ENCODE results near the gene SPHK1. TPM values are rescaled to one million over a fixed set of nuclear protein-coding genes. Genes with fewer than 3 reads are reported as not detected.

The SPHK1 gene
- total RNA-seq, 2 donors from 2014 or later = 12.2 to 46.5 TPM

DNA sequence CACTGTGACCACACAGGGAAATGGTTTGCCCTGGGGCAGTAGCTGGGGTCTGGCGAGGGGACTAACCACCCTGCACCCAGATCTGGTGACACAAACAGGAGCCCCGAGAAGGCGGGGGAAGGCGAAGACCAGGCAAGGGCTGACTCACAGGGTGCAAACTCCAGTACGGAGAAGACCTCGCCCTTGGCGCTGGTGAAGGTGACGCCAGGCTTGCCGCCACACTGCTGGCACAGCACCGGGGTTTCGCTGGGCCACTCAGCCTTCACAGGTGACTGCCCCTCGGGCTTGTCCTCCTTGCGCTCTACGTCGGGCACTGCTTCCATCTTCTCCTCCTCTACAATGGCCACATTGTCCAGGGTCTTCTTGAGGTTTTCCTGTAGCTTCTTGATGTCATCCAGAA is 11.6 kb downstream of the SPHK1 start:
- no peak for TF ChIP-seq POLR2A (IDR thresholded peaks at IDR 0.05)
- TF ChIP-seq CTCF (IDR thresholded peaks at IDR 0.05) = no peak
- H3K4me3 ChIP-seq = no peak overlapping the region
- no peak for ATAC-seq
- H3K27me3 ChIP-seq = no peaks in the 10 kb centered on the region
- H3K9me3 ChIP-seq = no peaks in the 10 kb centered on the region
- DNase-seq = no peak
- intact Hi-C loops (cut with DNase I) = no loop called here
- peaks cover 3 to 39% of the 10 kb centered on the region in 2 donors for H3K36me3 ChIP-seq (replicated peaks in 1 of 2; ENCODE audit: insufficient read depth in 1 of 2, low read depth in 2 of 2)
- H3K4me1 ChIP-seq = no peaks in the 10 kb centered on the region
- no peak overlapping the region for H3K27ac ChIP-seq
- 92% methylated on average over 14 to 15 of the region's 15 CpGs for WGBS, 2 donors

GRCh38 chr17:76397184-76397583 is 12.8 kb downstream of the SPHK1 start:
- ATAC-seq (no peak), DNase-seq (no peak)
- intact Hi-C loops (cut with DNase I) = no loop called here
- Histone ChIP-seq H3K36me3 (replicated peaks in 1 of 2; ENCODE audit: insufficient read depth in 1 of 2, low read depth in 2 of 2) (peaks cover 6 to 42% of the 10 kb centered on the region in 2 donors), H3K27ac (no peak overlapping the region), H3K9me3 (no peaks in the 10 kb centered on the region), H3K4me3 (no peak overlapping the region), H3K27me3 (no peaks in the 10 kb centered on the region), H3K4me1 (no peaks in the 10 kb centered on the region)
- TF ChIP-seq CTCF (IDR thresholded peaks at IDR 0.05) (no peak), POLR2A (IDR thresholded peaks at IDR 0.05) (no peak)
- WGBS, 2 donors = 80 to 83% methylated on average over 8 of the region's 8 CpGs

GRCh38 chr17:76397687-76398522 is 13.5 kb downstream of the SPHK1 start:
- peak; percentile 81 for ATAC-seq
- Histone ChIP-seq H3K4me1 (no peaks in the 10 kb centered on the region), H3K9me3 (no peaks in the 10 kb centered on the region), H3K36me3 (replicated peaks in 1 of 2; ENCODE audit: insufficient read depth in 1 of 2, low read depth in 2 of 2) (peaks cover 6 to 46% of the 10 kb centered on the region in 2 donors), H3K27ac (no peak overlapping the region), H3K27me3 (no peaks in the 10 kb centered on the region), H3K4me3 (no peak overlapping the region)
- intact Hi-C loops (cut with DNase I) = loop anchor here (2.0 kb wide), 1 partner anchor 95 kb away; no protein-coding TSS in a partner anchor
- DNase-seq = peak; percentile 89 to 93 (median 90)
- TF ChIP-seq CTCF (IDR thresholded peaks at IDR 0.05) (peak; percentile 89 to 98 (median 94)), POLR2A (IDR thresholded peaks at IDR 0.05) (no peak)
- WGBS, 2 donors = 37 to 44% methylated on average over 11 to 16 of the region's 16 CpGs

DNA sequence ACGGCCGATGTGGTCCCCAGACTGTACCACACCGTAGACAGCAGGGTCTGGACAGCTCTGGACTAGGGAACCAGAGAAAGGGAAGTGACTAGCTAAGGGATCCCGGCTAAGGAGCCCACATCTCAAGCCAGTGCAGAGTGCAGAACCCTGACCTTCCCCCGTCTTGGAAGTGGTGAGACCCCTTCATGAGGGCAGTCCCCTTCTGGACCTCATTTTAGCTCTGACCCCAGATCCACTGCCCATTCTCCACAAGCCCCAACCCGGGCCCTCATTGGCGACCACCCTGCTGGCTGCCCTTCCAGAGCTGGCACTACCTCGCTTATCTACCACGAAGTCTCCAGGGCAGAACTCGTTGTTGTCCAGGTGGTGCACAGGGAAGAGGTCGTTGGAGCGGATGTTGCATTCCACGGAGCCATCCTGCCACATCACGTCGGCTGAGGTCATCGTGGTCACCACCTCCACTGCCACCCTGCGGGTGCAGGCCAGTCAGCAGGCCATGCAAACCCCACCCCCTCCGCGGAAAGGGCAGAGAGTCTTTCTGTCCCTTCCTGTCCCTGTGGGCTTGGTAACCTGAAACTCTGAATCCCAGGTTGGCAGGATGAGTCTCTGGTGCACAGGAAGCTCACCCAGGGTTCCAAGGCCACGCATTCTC is 14.2 kb downstream of the SPHK1 start:
- TF ChIP-seq POLR2A (IDR thresholded peaks at IDR 0.05) (no peak), CTCF (IDR thresholded peaks at IDR 0.05) (no peak)
- ATAC-seq = peak; percentile 7
- Histone ChIP-seq H3K36me3 (replicated peaks in 1 of 2; ENCODE audit: insufficient read depth in 1 of 2, low read depth in 2 of 2) (peaks cover 6 to 46% of the 10 kb centered on the region in 2 donors), H3K4me1 (no peaks in the 10 kb centered on the region), H3K9me3 (no peaks in the 10 kb centered on the region), H3K27me3 (no peaks in the 10 kb centered on the region), H3K4me3 (no peak overlapping the region), H3K27ac (no peak overlapping the region)
- intact Hi-C loops (cut with DNase I) = loop anchor here (2.0 kb wide), 1 partner anchor 96 kb away; no protein-coding TSS in a partner anchor
- 71 to 77% methylated on average over 13 to 20 of the region's 20 CpGs for WGBS, 2 donors
- no peak for DNase-seq

Data from body of pancreas (tissue), 4 donors.